ENCODE results near the gene CPNE7.

DNA sequence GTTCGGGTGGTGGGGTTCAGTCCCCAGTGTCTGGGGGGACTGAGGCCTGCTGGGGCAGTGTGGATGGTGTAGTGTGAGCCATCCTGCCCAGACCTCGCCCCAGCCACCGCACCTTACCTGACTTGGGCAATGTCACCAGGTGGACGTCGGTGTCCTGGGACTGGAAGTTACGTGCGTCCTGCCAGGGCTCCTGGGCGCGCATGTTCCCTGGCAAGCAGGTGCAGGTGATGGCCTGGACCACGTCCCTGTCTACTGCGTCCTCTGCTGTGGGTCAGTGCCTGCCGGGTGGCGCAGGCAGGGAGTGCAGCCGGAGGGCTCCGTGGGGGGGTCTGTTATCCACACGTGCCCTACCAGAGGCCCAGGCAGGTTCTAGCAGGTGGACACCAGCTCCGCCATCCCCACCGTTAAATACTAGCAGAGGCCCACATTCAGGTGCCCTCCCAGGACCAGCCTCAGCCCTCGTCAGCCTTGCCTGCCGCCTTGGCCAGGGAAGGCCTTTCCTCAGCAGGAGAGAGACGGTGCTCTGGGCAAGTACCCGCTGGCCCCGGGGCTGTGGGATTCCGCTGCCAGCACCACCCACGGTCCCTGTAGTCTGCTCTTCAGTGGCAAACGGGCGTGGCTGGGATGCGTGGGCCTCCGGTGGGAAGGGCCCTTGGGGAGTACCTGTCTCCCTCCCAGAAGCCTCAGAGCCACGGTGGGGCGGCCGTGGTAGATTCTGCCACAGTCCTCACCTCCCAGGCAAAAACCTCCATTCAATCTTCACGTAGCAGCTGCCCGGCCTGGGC lies 29.8 kb downstream of the CPNE7 start:
- TF ChIP-seq, protein P1, sequence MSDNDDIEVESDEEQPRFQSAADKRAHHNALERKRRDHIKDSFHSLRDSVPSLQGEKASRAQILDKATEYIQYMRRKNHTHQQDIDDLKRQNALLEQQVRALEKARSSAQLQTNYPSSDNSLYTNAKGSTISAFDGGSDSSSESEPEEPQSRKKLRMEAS (IDR thresholded peaks at IDR 0.05): no peak
- TF ChIP-seq ZBTB7A (IDR thresholded peaks at IDR 0.05; ENCODE audit: low read depth) (no peak), CREB1 (IDR thresholded peaks at IDR 0.05; ENCODE audit: low read depth) (no peak), NFIC (IDR thresholded peaks at IDR 0.05) (no peak)

Data from Ishikawa (cell line).